Retinal pigment epithelial cell (primary cell): ENCODE data around the gene GNAO1.

Experiments
- DNase-seq: peaks from one replicate; pipeline ENCODE4 v3.0.0-alpha.2; 2010; ENCODE audit warnings: low read depth
- H3K4me3 ChIP-seq: 2 replicates; pipeline ENCODE4 v1.5.1; 2011; ENCODE audit warnings: mild to moderate bottlenecking, low read length, control low read depth, moderate library complexity
- TF ChIP-seq, protein P1 (sequence below): conservative IDR thresholded peaks from 2 replicates; pipeline ENCODE4 v1.5.1; 2011; ENCODE audit warnings: low read depth, low read length, control low read depth, inconsistent platforms

The GNAO1 gene

DNA sequence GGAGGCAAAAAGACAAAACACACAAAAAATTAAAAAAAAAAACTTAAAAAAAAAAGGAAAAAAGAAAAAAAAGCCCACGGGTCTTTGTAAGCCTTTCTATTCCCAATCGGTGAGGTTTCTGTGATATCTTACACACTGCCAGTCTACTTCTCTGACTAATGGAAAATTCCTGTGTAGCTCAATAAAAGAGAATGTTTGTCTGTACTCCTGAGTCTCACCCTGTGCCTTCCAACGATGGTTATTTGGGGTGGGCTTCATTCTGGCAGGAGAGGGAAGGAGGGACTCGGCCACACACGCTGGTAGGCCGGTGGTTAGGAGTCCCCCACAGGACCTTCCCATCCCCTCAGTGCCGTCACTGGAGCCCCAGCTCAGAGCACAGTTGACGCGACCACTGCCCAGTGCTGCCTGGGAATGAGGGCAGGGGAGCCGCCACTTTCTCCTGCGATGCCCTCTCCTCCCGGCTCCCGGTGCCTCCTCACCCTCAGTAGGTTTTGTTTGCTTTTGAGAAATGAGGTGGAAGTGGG is 166.0 kb downstream of the GNAO1 start:
- TF ChIP-seq, protein P1, sequence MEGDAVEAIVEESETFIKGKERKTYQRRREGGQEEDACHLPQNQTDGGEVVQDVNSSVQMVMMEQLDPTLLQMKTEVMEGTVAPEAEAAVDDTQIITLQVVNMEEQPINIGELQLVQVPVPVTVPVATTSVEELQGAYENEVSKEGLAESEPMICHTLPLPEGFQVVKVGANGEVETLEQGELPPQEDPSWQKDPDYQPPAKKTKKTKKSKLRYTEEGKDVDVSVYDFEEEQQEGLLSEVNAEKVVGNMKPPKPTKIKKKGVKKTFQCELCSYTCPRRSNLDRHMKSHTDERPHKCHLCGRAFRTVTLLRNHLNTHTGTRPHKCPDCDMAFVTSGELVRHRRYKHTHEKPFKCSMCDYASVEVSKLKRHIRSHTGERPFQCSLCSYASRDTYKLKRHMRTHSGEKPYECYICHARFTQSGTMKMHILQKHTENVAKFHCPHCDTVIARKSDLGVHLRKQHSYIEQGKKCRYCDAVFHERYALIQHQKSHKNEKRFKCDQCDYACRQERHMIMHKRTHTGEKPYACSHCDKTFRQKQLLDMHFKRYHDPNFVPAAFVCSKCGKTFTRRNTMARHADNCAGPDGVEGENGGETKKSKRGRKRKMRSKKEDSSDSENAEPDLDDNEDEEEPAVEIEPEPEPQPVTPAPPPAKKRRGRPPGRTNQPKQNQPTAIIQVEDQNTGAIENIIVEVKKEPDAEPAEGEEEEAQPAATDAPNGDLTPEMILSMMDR, result no peak
- H3K4me3 ChIP-seq, result peak overlapping the region; percentile 53
- DNase-seq, result no peak

DNA sequence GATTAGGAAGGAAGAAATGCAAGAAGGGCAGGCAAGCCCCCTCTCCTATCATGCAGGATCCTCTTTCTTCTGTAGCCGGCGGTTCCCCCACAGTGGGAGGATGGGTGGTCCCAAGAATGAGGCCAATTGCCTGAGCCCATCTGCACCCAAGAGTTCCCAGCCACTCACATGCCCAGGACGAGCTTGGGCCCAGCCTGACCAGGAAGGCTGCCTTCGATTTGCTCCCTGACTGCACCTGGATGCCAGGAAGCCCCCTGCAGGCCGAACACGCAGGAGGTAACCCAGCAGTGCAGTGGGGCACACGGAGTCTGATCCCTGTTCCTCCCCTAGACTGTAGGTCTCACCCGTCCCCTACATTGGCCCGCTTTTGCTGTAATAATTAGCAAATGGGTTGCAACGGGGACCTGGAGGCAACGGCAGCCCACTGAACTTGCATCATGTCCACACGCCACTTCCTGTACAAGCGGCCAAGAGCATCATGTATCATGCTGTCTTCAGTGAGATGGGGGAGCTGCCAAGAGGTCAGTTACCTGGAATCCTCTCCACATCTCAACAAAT is 166.6 kb downstream of the GNAO1 start:
- no peak for DNase-seq
- H3K4me3 ChIP-seq, result no peak overlapping the region
- TF ChIP-seq, protein P1, result peak; percentile 8

DNA sequence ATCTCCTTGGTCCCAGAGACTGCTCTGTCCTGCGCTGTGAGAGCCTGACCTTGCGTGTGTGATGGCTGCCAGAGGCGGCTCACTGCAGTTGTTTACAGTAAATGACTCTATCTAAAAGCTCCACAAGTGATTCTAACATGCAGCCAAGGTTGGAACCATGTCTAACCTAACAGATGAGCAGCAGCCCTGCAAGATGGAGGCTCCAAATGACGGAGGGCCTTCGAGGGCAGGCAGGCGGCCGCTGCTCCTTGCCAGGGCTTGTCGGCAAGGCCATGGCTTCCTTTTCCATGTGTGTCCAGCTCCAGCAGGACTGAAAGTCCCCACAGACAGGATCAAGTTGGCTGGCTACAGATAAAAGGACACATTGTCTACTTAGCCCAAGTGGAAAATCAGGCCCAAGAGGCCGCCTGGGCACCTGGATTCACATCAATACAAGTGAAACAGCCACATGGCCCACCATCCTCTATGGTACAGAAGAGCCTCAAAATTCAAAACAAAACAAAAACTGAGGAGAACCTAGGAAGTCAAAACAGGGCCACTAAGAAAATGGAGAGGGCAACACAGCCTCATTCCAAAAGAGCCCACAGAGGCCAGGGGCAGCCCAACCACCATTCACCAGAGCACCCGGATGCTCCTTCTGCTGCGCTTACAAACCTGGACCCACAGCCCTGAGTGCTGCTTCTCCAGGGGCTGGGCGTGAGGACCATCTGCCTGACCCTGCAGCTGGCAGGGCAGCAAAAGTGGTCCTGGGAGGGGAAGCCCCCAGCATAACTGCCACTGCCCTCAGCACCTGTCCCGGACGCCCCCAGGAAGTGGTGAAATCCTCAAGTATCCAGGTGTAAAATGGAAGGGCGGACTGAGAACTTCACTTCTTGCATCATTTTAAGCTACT is 169.1 kb downstream of the GNAO1 start:
- DNase-seq, result no peak
- TF ChIP-seq, protein P1, result no peak
- no peak overlapping the region for H3K4me3 ChIP-seq

DNA sequence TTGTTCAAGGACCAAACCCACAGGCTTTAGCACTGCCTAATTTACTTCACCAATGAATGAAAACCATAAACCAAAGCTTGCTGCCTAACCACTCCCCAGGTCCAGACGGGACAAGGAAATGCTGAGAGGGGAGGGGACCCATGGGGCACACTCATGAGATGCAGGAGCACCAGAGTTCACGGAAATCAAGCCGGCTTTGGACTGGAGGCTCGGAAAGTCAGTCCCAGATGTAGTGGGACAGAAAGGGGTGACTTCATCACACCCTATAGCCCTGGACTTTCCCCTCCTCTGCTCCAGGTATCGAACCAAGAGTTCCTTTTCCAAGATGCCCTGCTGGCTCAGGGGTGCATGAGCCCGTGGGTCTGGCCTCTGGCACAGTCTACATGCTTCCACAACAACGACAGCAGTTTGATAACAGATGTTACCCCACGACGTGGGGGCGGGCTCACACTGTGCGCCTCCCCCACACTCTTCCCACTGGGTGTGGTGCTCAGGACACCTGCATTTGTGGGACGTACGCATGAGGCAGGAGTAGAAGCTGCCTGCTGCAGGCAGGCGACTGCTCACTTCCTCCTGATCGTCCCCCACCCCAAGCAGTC is 170.9 kb downstream of the GNAO1 start:
- DNase-seq, result no peak
- TF ChIP-seq, protein P1, result no peak
- H3K4me3 ChIP-seq, result no peak overlapping the region

DNA sequence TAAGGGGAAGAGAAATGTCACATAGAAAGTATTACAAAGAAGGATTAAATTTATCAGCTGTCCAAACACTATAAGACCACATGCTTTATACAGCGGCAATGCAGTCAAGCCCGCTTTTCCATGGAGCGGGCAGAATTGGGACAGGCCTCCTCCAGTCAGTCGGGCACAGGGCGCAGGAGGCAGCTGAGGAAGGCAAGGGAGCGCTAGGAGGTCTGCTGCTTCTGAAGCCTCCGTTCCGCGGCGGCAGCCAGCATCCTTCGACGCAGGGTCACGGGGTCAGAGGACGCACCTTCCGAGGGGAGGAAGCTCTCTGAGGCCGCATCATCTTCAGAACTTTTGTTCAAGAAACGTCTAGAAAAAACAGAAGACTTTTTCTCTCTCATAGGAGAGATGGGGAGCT is 171.4 kb downstream of the GNAO1 start:
- TF ChIP-seq, protein P1, result no peak
- no peak overlapping the region for H3K4me3 ChIP-seq
- no peak for DNase-seq

DNA sequence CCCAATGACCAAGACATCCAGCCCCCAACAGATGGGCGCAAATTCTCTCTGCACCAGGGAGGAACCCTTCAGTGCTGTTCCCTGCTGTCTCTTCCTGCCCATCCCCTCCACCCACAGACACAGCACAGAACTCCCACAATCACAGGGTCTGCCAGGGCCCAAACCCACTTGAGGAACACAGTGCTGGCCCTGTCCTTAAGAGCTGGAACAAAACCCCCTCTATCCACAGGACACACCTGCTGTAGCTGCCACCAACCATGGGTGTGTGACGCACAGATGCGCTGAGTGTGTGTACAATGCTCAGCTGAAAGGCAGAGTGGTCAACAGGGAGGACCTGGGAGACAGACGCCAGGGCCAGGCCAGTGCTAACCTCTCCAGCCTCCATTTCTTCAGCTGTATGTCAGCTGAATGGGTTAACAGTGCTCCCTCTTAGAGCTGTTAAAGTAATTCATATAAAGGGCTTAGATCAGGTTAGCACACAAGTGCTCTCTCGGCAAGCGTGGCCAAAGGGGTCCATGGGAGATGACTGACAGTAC is 172.0 kb downstream of the GNAO1 start:
- TF ChIP-seq, protein P1, result no peak
- no peak overlapping the region for H3K4me3 ChIP-seq
- DNase-seq, result no peak
